VCaP (cell line): ENCODE data around the gene LDB3.

Experiments
- H3K27ac ChIP-seq: fragments of 450-650 bp; 2 replicates; pipeline ENCODE4 v1.5.1; 2017
- TF ChIP-seq, protein P1 (sequence below): fragments of 450-650 bp; conservative IDR thresholded peaks from 2 replicates; pipeline ENCODE4 v1.5.1; 2017; ENCODE audit warnings: mild to moderate bottlenecking, moderate library complexity

Gene LDB3

DNA sequence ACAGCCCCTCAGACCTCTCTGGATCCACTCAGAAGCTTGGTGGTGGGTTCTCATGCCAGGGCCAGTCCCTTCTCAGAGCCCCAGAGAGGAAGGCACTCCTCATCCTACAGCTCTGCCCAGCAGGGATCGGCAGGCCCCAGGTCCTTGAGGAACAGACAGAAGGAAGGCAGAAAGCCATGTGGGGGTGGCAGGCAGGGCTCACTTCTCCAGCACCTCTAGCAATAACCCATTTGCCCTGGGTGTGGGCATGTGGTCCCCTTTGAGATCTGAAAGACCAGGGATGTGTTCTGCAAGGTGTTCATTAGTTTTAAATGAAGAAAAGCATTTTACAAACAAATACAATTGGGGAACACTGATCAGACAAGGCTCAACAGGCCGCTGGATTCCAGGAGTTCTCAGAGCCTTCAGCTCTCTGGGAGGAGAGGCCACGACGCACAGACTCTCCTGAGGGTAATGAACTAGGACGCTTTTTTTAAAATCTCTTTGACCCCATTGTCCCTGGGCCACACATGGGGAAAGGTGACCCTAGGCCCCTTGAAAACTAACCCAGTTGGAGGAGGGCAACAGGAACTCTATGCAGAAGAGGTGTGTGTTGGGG, 40.6 kb downstream of the LDB3 start:
- TF ChIP-seq, protein P1, sequence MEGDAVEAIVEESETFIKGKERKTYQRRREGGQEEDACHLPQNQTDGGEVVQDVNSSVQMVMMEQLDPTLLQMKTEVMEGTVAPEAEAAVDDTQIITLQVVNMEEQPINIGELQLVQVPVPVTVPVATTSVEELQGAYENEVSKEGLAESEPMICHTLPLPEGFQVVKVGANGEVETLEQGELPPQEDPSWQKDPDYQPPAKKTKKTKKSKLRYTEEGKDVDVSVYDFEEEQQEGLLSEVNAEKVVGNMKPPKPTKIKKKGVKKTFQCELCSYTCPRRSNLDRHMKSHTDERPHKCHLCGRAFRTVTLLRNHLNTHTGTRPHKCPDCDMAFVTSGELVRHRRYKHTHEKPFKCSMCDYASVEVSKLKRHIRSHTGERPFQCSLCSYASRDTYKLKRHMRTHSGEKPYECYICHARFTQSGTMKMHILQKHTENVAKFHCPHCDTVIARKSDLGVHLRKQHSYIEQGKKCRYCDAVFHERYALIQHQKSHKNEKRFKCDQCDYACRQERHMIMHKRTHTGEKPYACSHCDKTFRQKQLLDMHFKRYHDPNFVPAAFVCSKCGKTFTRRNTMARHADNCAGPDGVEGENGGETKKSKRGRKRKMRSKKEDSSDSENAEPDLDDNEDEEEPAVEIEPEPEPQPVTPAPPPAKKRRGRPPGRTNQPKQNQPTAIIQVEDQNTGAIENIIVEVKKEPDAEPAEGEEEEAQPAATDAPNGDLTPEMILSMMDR, result no peak
- H3K27ac ChIP-seq, result no peak overlapping the region

DNA sequence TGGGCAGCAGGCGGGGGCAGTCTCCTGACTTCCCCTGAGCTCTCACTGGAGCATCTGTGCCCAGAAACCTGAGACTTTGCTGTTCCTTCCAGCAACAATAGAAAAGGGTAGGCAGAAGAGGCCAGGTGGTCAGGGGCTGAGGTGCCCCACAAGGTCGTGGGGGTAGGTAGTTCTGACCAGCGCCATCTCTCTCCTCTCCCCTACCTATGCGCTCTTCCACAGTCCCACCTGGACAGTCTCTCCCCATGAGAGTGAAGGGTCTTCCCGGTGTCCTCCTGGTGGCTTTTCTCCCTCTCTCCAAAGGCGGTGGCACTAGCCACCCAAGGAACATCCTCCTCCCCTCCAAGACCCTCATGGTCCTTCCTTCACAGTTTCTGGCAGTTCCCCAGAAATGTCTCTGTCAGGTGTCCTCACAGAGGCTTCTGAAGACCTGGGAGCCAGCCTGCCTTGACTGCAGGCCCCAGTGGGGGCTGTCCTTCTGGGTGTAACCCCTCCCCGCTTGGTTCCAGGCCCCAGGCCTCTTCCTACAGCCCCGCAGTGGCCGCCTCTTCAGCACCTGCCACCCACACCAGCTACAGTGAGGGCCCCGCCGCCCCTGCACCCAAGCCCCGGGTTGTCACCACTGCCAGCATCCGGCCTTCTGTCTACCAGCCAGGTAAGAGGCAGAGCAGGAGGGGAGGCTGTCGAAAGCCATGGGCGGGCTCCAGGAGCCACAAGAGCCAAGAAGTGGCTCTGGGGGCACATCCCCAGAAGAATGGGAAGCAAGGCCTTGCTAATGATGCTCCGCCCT, 41.3 kb downstream of the LDB3 start:
- H3K27ac ChIP-seq, result no peak overlapping the region
- TF ChIP-seq, protein P1, result no peak

DNA sequence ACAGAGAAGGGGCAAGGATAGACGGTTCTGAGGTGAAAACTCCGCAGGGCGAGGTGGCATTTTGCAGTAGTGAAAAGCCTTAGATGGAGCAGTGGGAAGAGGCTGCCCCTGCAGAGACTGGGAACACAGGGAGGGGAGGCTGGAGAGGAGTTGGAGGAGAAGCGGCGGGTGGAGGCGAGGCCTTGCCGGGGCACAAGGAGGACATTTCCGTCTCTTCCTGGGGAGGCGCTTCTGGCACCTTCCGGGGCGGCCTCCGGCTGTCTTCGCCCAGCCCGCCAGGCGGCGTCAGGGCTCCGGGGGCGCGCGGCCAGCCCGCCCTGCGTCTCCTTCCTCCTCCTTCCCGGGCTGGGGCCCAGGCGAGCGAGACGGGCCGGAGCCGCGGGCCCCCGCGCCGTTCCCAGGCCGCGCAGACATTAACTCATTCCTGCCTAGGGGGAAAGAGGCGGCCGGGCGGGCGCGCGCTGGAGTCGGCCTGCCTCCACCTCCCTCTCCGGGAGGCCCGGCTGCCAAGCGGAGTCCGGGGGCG, 42.7 kb downstream of the LDB3 start:
- TF ChIP-seq, protein P1, result peak; percentile 89
- peak overlapping the region; percentile 95 for H3K27ac ChIP-seq

DNA sequence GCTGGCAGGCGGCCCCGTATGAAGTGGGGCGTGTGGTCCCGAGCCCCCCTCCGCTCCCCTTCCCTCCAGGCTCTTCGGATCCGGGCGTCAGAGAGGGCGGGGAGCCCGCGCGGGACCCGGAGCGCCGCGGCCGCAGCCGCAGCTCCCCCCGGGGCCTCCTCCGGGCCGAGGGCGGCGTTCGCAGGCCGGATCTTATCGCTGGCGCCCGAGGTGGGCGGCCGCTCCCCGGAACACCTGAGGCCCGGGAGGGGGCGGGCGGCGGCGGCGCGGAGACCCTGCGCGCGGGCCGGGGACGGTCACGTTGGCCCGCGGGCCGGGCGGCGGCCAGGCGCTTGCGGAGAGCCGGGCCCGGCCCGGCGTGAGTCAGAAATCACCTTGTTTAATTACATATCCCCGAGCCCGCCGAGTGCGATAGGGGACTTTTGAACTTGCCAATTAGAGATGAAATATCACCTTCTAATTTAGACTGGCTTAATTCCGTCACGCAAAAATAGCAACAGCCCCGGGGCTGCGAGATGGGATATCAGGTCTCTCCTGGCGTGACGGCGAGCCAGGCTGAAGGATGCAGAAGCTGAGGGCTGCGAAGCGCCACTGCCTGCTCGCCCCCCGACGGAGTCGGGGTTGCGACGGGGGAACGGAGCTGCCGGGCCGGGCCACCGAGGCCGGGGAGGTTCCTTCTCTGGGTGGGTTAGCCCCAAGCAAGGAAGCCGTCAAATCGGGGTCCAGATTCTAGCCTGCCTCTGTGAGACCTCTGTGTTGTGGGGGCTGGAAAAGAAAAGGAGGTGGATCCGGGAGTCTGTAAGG, 43.4 kb downstream of the LDB3 start:
- H3K27ac ChIP-seq, result peak overlapping the region; percentile 95
- TF ChIP-seq, protein P1, result no peak

DNA sequence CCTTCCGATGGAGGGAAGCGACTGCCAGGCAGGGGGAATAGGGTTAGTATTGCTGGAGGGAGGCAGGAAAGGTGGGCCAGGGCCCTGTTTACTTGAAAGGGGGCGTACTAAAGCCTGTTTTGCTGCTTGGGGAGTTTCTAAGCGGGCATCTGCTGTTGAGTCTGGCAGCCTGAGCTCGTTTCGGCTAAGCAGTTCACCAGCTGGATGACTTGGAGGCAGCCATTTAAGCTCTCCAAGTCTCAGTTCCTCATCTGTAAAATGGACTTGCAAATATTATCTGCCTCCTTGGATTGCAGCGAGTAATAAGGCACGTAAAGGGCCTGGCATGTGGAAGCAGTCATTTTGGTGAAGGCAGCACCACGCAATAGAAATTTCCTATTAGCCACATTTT, 44.0 kb downstream of the LDB3 start:
- peak overlapping the region; percentile 95 for H3K27ac ChIP-seq
- TF ChIP-seq, protein P1, result no peak

DNA sequence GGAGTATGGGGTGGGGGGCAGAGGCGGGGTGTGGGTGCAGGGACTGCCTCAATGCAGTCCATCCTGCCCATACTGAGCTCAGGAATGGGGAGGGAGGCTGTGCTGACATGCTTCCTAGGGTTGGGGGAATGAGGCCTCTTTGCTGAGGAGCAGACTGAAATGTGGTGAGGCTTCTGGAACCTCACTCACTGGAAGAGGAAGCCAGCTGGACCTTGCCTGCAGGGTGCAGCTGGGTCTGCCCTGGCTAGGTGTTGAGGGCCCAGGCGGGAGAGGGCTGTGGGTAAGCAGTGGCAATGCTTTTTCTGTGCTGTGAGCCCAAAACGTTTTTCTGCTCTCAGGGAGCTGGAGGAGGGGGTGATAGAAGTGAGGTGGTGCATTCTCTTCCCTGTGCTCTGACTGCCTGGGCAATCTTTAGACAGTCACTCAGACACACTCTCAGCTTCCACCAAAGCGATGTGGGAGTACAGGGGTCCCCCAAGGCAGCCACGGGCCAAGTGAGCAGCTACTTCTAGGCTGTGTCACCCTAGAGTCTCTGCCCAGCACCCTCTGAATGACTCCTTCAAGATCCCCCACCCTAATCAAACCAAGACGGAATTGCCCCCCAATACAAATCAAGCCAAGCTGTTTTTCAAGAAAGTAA, 47.0 kb downstream of the LDB3 start:
- TF ChIP-seq, protein P1, result no peak
- no peak overlapping the region for H3K27ac ChIP-seq

DNA sequence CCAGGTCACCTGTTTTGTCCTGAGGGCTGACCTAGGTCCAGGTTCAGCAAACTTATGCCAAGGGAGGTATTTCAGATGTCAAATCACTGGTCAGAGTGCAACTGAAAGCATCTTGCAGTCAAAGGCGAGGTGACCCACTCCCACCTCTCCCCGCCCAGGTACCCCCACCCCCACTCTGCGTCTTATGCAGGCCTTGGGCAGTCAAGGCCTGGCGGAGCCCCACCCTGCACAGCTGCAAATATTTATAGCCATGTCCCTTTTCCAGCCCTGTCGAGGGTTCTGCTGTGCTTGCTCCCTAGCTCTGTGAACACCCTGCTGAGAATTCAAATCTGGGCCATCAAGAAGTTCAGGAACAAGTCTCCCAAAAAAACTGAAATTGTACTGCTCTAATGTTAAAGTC, 47.5 kb downstream of the LDB3 start:
- no peak overlapping the region for H3K27ac ChIP-seq
- TF ChIP-seq, protein P1, result no peak
